Brain microvascular endothelial cell (primary cell): ENCODE data around the gene QRFP.

ENCODE experiments used
- DNase-seq: peaks from one replicate; pipeline ENCODE4 v3.0.0-alpha.2; 2020
- H3K27ac ChIP-seq: fragments of 250-450 bp; sonication (Bioruptor Pico); 2 replicates; pipeline ENCODE4 v1.5.1; 2020; ENCODE audit warnings: mild to moderate bottlenecking, moderate library complexity
- H3K27me3 ChIP-seq: fragments of 250-450 bp; sonication (Bioruptor Pico); replicated peaks from 2 replicates; pipeline ENCODE4 v1.5.1; 2020; ENCODE audit warnings: mild to moderate bottlenecking
- H3K36me3 ChIP-seq: fragments of 250-450 bp; sonication (Bioruptor Pico); replicated peaks from 2 replicates; pipeline ENCODE4 v1.5.1; 2020; ENCODE audit warnings: mild to moderate bottlenecking
- H3K4me3 ChIP-seq: 2 replicates; pipeline ENCODE4 v1.5.1; 2011; ENCODE audit warnings: low read depth, mild to moderate bottlenecking, control low read depth, low read length, moderate library complexity
- CTCF ChIP-seq: IDR thresholded peaks from 2 replicates; pipeline ENCODE4 v1.5.1; 2011; ENCODE audit warnings: low read depth, mild to moderate bottlenecking, moderate library complexity, low read length, control low read depth, inconsistent platforms; ENCODE audit errors: missing control alignments
- in situ Hi-C: cut with HindIII; loops from 2 replicates; pipeline ENCODE4 v1.10.0; 2017; ENCODE audit warnings: low sequenced_read_pairs, low pct_ligation_motif_present

The QRFP gene

GRCh38 chr9:130872093-130872492 lies 24.5 kb downstream of the QRFP start:
- no peak for TF ChIP-seq CTCF
- H3K36me3 ChIP-seq: peaks cover 86% of the 10 kb centered on the region
- H3K4me3 ChIP-seq: no peak overlapping the region
- DNase-seq: no peak
- no peaks in the 10 kb centered on the region for H3K27me3 ChIP-seq
- in situ Hi-C loops: loop anchor here (25.0 kb wide), 1 partner anchor 160 kb away; no protein-coding TSS in a partner anchor
- no peak overlapping the region for H3K27ac ChIP-seq

GRCh38 chr9:130871395-130872062 lies 25.1 kb downstream of the QRFP start:
- Histone ChIP-seq H3K36me3 (peaks cover 86% of the 10 kb centered on the region), H3K4me3 (no peak overlapping the region), H3K27ac (no peak overlapping the region), H3K27me3 (no peaks in the 10 kb centered on the region)
- in situ Hi-C loops: loop anchor here (25.0 kb wide), 1 partner anchor 159 kb away; no protein-coding TSS in a partner anchor
- DNase-seq: no peak
- no peak for TF ChIP-seq CTCF

- DNase-seq: no peak
- Histone ChIP-seq H3K27me3 (no peaks in the 10 kb centered on the region), H3K27ac (no peak overlapping the region), H3K4me3 (no peak overlapping the region), H3K36me3 (peaks cover 85% of the 10 kb centered on the region)
- TF ChIP-seq CTCF: no peak
- in situ Hi-C loops: loop anchor here (25.0 kb wide), 1 partner anchor 158 kb away; no protein-coding TSS in a partner anchor
Observed at GRCh38 chr9:130870491-130871381, 25.9 kb downstream of the QRFP start.

GRCh38 chr9:130869250-130869649 lies 27.4 kb downstream of the QRFP start:
- no peak for TF ChIP-seq CTCF
- H3K27me3 ChIP-seq: no peaks in the 10 kb centered on the region
- in situ Hi-C loops: loop anchor here (25.0 kb wide), 1 partner anchor 157 kb away; no protein-coding TSS in a partner anchor
- no peak overlapping the region for H3K27ac ChIP-seq
- H3K4me3 ChIP-seq: no peak overlapping the region
- H3K36me3 ChIP-seq: peaks cover 83% of the 10 kb centered on the region
- peak; percentile 61 for DNase-seq

GRCh38 chr9:130868230-130868629 lies 28.4 kb downstream of the QRFP start:
- in situ Hi-C loops: loop anchor here (25.0 kb wide), 1 partner anchor 156 kb away; no protein-coding TSS in a partner anchor
- DNase-seq: no peak
- Histone ChIP-seq H3K27me3 (no peaks in the 10 kb centered on the region), H3K4me3 (no peak overlapping the region), H3K27ac (no peak overlapping the region), H3K36me3 (peaks cover 83% of the 10 kb centered on the region)
- no peak for TF ChIP-seq CTCF
